Adrenal gland (tissue), 5 donors: ENCODE data around the gene FBXL20.
"Not testable (repeated sequence)": the region's sequence is repeated elsewhere in the genome, so short reads cannot be mapped to it uniquely, and the experiment has no call there.

Experiments used
- POLR2A ChIP-seq, 2 donors: fragments of 450-650 bp; IDR thresholded peaks; one replicate each; pipeline ENCODE4 v1.6.1; 2017; ENCODE audit warnings: antibody characterized with exemption in 2 of 2, mild to moderate bottlenecking in 2 of 2, moderate library complexity in 1 of 2
- TF ChIP-seq, protein P1 (sequence below), 6 experiments: fragments of 450-650 bp in 4 of 6; fragments of 200-600 bp in 2 of 6; sonication (generic) in 1 of 6; IDR thresholded peaks; 1 replicate in 5 of 6; 2 replicates in 1 of 6; pipeline versions ENCODE4 v1.5.1 to v1.8.0; 2016 to 2021; ENCODE audit warnings: antibody characterized with exemption in 6 of 6, mild to moderate bottlenecking in 2 of 6, moderate library complexity in 1 of 6
- donor health status: DM: no; HTN: no; CAD: no.

DNA sequence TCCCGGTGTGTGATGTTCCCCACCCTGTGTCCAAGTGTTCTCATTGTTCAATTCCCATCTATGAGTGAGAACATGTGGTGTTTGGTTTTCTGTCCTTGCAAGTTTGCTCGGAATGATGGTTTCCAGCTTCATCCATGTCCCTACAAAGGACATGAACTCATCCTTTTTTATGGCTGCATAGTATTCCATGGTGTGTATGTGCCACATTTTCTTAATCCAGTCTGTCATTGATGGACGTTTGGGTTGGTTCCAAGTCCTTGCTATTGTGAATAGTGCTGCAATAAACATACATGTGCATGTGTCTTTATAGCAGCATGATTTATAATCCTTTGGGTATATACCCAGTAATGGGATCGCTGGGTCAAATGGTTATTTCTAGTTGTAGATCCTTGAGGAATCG is 54.6 kb downstream of the FBXL20 start:
- TF ChIP-seq, protein P1, sequence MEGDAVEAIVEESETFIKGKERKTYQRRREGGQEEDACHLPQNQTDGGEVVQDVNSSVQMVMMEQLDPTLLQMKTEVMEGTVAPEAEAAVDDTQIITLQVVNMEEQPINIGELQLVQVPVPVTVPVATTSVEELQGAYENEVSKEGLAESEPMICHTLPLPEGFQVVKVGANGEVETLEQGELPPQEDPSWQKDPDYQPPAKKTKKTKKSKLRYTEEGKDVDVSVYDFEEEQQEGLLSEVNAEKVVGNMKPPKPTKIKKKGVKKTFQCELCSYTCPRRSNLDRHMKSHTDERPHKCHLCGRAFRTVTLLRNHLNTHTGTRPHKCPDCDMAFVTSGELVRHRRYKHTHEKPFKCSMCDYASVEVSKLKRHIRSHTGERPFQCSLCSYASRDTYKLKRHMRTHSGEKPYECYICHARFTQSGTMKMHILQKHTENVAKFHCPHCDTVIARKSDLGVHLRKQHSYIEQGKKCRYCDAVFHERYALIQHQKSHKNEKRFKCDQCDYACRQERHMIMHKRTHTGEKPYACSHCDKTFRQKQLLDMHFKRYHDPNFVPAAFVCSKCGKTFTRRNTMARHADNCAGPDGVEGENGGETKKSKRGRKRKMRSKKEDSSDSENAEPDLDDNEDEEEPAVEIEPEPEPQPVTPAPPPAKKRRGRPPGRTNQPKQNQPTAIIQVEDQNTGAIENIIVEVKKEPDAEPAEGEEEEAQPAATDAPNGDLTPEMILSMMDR (IDR thresholded peaks at IDR 0.05) = not testable (repeated sequence)
- TF ChIP-seq POLR2A (IDR thresholded peaks at IDR 0.05) = not testable (repeated sequence)
